Ovary (tissue), 9 donors: ENCODE results near the gene ST6GAL1. TPM values are rescaled to one million over a fixed set of nuclear protein-coding genes. Genes with fewer than 3 reads are reported as not detected.

ENCODE experiments used
- DNase-seq, 5 donors: peaks; one replicate each; pipeline ENCODE4 v3.0.0-alpha.2; 2019 to 2020
- H3K27ac ChIP-seq, 2 donors: fragments of 200-600 bp; one replicate each; pipeline versions ENCODE4 v1.5.1 to v1.8.0; 2019 to 2022
- H3K27me3 ChIP-seq: fragments of 200-600 bp; one replicate; pipeline ENCODE4 v1.8.0; 2022
- H3K36me3 ChIP-seq: fragments of 200-600 bp; sonication (generic); one replicate; pipeline ENCODE4 v1.5.1; 2019
- H3K4me1 ChIP-seq: one replicate; pipeline ENCODE4 v1.8.1; 2013; ENCODE audit warnings: mild to moderate bottlenecking, moderate library complexity; ENCODE audit not compliant: insufficient read depth
- H3K4me3 ChIP-seq: fragments of 200-600 bp; sonication (generic); one replicate; pipeline ENCODE4 v1.5.1; 2017
- H3K9me3 ChIP-seq, 2 donors: fragments of 200-600 bp in 1 of 2; sonication (generic) in 1 of 2; one replicate each; pipeline versions ENCODE4 v1.5.1 to v1.8.1; 2013 to 2019; ENCODE audit warnings: mild to moderate bottlenecking in 1 of 2, moderate library complexity in 1 of 2
- EP300 ChIP-seq: sonication (generic); formaldehyde crosslinking; IDR thresholded peaks from one replicate; pipeline ENCODE4 v1.6.1; 2017; ENCODE audit warnings: antibody characterized with exemption
- POLR2A ChIP-seq: fragments of 450-650 bp; IDR thresholded peaks from one replicate; pipeline ENCODE4 v1.6.1; 2017; ENCODE audit warnings: antibody characterized with exemption, mild to moderate bottlenecking, moderate library complexity
- WGBS, 3 donors: extraction: QIAGEN DNeasy Blood & Tissue Kit in 1 of 3; methylation state at CpG; one replicate each; pipeline versions ENCODE4 v1.1.5 to v1.1.7; 2013 to 2017; 5-methylcytosine and 5-hydroxymethylcytosine counted together
- intact Hi-C, 4 donors: fragments of 100-400 bp; cut with DNase I; formaldehyde crosslinking; loops; one replicate each; pipeline versions ENCODE4 v1.11.0 to v1.15.1; 2022 to 2023
- polyA plus RNA-seq, 2 donors: library from polyadenylated mRNA; stranded (reverse); fragments of 200-250 nt in 1 of 2; fragments of 350-450 nt in 1 of 2; fragmentation: Illumina TruSeq in 1 of 2; extraction: RNeasy Lipid Tissue Mini Kit (QIAGEN cat#74804) in 1 of 2; gene quantifications; one replicate each; pipeline ENCODE4 v1.2.3, GENCODE V29; 2013 to 2014
- total RNA-seq, 7 donors: library from RNA; depleted of rRNA in 2 of 7; stranded (reverse); fragments of >200 nt in 2 of 7; fragmentation: NEBNext Ultra II Directional in 3 of 7; extraction: Animal tissue kit (Norgen Biotek cat#: 25700) in 3 of 7; gene quantifications; one replicate each; pipeline versions ENCODE4 v1.1.0 to v1.2.4, GENCODE V29; 2016 to 2023
- TF ChIP-seq, protein P1 (sequence below), 3 donors: fragments of 450-650 bp in 2 of 3; fragments of 200-600 bp in 1 of 3; IDR thresholded peaks; one replicate each; pipeline versions ENCODE4 v1.5.1 to v1.8.0; 2016 to 2022; ENCODE audit warnings: antibody characterized with exemption in 3 of 3, mild to moderate bottlenecking in 1 of 3
- donor health status: DM: no; HTN: no; CAD: no; lungs with moderate emphysema.
- donor health status: DM: no; HTN: no; CAD: no.
- donor health status: Bipolar disorder and iron deficiency.
- donor health status: DM: yes; HTN: yes; CAD: no.
- donor health status: DM: no; HTN: no; CAD: no.
- donor health status: DM: yes; HTN: yes; CAD: no.

ST6GAL1 gene
- total and polyA plus RNA-seq, 9 donors = 10.6 to 55.2 (median 28.1) TPM

DNA sequence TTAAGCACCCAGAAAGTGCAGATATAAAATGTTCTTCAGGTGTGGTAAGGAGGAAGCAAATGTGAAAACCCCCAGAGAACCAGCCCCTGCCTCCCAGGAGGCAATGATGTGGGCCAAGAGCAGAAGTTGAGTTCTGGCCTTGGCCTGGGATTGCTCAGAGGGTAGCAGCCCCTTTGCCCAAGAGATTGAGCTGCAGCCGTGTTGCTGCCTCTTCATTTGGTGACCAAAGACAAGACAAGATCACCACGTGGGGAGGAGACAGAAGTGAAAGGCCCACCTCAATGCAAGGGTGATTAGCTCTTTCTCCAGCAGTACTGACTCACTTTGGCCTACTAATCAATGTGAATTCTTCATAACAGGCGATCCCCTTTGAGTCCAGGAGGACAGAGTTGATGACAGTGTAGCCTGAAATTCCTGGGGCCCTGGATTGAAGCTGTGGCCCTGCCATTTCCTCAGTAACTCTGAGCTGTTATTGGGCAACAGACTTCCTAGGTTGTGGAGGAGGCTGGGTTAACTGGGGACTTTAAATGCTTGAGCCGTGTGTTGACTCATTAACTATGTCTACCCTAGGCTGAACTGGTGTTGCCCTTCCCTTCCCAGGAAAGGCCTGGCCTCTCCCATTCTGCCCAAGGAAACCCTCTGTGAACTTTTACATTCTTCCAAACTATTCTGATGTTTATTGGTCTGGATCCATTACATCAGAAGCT is 86.5 kb downstream of the ST6GAL1 start:
- Histone ChIP-seq H3K27ac (no peak overlapping the region), H3K9me3 (no peaks in the 10 kb centered on the region), H3K36me3 (no peaks in the 10 kb centered on the region), H3K4me3 (no peak overlapping the region), H3K4me1 (no peaks in the 10 kb centered on the region), H3K27me3 (no peaks in the 10 kb centered on the region)
- intact Hi-C loops = no loop called here
- 67 to 80% (median 78%) methylated on average over 4 of the region's 4 CpGs for WGBS, 3 donors
- TF ChIP-seq, protein P1, sequence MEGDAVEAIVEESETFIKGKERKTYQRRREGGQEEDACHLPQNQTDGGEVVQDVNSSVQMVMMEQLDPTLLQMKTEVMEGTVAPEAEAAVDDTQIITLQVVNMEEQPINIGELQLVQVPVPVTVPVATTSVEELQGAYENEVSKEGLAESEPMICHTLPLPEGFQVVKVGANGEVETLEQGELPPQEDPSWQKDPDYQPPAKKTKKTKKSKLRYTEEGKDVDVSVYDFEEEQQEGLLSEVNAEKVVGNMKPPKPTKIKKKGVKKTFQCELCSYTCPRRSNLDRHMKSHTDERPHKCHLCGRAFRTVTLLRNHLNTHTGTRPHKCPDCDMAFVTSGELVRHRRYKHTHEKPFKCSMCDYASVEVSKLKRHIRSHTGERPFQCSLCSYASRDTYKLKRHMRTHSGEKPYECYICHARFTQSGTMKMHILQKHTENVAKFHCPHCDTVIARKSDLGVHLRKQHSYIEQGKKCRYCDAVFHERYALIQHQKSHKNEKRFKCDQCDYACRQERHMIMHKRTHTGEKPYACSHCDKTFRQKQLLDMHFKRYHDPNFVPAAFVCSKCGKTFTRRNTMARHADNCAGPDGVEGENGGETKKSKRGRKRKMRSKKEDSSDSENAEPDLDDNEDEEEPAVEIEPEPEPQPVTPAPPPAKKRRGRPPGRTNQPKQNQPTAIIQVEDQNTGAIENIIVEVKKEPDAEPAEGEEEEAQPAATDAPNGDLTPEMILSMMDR (IDR thresholded peaks at IDR 0.05) = no peak
- no peak for TF ChIP-seq POLR2A
- TF ChIP-seq EP300 = no peak
- no peak for DNase-seq

DNA sequence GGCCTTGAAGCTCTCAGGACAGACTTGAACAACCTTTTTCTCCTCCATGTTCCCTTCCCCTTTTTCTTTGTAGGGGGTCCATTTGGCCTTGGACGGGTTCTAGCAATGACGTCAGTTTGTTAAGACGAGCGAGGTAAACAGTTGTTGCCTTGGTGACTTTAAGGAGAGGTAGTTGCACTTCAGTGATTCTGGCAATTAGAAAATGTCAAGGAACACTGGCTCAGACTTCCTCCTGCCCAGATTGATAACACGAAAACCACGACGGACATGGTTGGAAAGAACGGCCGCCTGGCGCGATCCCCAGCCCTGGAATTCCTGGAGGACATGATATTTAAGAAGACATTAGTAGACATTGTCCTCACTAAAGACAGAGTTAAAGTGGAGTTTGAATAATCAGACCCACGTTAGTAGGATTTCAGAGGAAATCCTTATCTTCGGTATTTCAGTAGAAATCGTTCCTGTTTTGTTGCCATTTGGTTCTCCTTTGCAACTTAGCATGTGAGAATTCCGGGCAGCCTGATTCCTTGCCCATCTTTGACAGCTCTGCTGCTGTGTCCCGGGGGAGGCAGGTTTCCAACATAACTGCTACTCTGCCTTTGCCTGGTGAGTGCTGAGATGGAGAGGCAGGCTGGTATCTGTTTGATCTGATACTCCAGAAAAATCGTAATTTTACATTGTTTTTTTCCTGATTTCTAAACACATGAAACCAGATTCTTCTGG is 87.3 kb downstream of the ST6GAL1 start:
- H3K27me3 ChIP-seq = no peaks in the 10 kb centered on the region
- intact Hi-C loops = no loop called here
- no peaks in the 10 kb centered on the region for H3K4me1 ChIP-seq
- WGBS, 3 donors = 55 to 63% (median 61%) methylated on average over 17 of the region's 17 CpGs
- H3K4me3 ChIP-seq = no peak overlapping the region
- DNase-seq = no peak
- TF ChIP-seq, protein P1 (IDR thresholded peaks at IDR 0.05) = no peak
- TF ChIP-seq POLR2A (no peak), EP300 (no peak)
- no peaks in the 10 kb centered on the region for H3K9me3 ChIP-seq
- H3K27ac ChIP-seq = no peak overlapping the region
- no peaks in the 10 kb centered on the region for H3K36me3 ChIP-seq

DNA sequence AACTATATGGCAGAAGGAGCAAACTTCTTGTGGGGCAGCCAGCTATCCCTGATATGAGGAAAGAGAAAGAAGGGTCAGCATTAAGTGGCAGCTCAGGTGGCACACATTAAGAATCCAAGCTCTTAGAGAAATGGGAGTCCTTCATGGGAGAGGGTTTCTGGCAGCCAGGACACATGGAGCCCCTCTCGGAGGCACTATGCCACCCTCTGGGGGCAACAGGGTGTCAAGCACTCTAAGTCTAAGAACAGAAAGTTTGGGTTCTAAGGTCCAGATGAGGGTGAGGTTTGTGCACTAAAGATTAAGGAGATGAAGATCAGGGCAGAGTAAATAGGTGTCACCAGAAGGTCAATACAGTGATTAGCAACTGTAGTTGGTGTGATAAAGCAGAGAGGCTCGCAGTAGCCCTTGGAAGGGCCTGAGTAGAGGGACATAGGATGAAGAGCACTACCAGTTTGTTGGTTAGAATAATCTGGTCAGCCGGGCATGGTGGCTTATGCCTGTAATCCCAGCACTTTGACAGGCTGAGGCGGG is 89.3 kb downstream of the ST6GAL1 start:
- Histone ChIP-seq H3K4me1 (no peaks in the 10 kb centered on the region), H3K4me3 (no peak overlapping the region), H3K27me3 (no peaks in the 10 kb centered on the region), H3K36me3 (no peaks in the 10 kb centered on the region), H3K27ac (no peak overlapping the region), H3K9me3 (no peaks in the 10 kb centered on the region)
- intact Hi-C loops = no loop called here
- no peak for TF ChIP-seq POLR2A
- TF ChIP-seq, protein P1 (IDR thresholded peaks at IDR 0.05) = no peak
- TF ChIP-seq EP300 = no peak
- no peak for DNase-seq
- WGBS, 3 donors = 87 to 94% (median 92%) methylated on average over 4 of the region's 4 CpGs

DNA sequence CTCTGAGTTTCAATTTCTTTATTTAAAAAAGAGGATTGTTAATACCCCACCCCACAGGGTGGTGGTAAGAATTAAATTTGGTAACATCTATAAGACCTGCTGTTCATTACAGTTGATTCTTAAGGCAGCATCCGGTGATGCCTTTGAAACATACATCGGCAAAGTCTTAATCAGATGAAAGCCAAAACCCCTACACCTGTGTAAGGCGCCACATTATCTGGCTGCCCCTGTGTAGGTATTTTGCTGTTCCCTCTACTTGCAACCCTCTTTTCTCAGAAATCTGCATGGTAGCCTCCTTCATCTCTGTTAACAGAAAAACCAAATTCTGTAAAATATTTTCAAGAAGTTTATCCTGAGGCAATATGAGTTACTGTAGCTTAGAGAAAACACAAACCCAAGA is 90.0 kb downstream of the ST6GAL1 start:
- TF ChIP-seq EP300 = no peak
- TF ChIP-seq POLR2A = no peak
- TF ChIP-seq, protein P1 (IDR thresholded peaks at IDR 0.05) = no peak
- Histone ChIP-seq H3K4me1 (no peaks in the 10 kb centered on the region), H3K36me3 (no peaks in the 10 kb centered on the region), H3K27ac (no peak overlapping the region), H3K27me3 (no peaks in the 10 kb centered on the region), H3K4me3 (no peak overlapping the region), H3K9me3 (no peaks in the 10 kb centered on the region)
- no peak for DNase-seq
- WGBS, 3 donors = 89 to 95% (median 90%) methylated on average over 3 of the region's 3 CpGs
- intact Hi-C loops = no loop called here
